ENCODE results near the gene SUN2. TPM values are rescaled to one million over a fixed set of nuclear protein-coding genes. Genes with fewer than 3 reads are reported as not detected.

The SUN2 gene
- total and polyA plus RNA-seq, 2 donors (not counting 1 experiment from before 2014, with no cell fraction given): 224 to 305 TPM

DNA sequence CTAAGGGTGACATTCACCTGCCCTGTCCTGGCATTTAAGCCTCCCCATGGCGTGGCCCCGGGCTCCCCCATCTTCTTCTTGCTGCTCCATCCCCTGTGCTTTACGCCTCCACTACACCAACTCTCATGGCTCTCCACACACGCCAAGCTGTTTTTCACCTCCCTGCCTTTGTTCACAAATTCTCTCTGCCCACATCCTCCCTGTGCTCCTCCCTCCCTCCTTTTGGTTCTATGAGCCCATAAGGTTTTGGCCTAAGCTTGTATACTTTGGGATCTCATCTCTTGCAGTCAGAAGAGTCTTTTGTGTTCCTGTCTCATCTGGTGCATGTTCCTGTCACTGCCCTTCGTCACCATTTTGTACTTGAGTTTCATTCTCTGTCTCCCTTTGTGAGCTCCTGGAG, 42.7 kb upstream of the SUN2 start:
- DNase-seq: no peak
- no peaks in the 10 kb centered on the region for H4K20me1 ChIP-seq (ENCODE audit: control insufficient read depth, insufficient read depth, low read length, poor library complexity, severe bottlenecking)
- H3K9ac ChIP-seq (ENCODE audit: low read length): no peak overlapping the region
- Mint-ChIP-seq H3K27me3 (peaks cover 40% of the 10 kb centered on the region), H3K4me1 (peaks cover 12% of the 10 kb centered on the region), H3K9me3 (ENCODE audit: insufficient read depth) (peaks cover 4% of the 10 kb centered on the region), H3K4me3 (no peak overlapping the region), H3K27ac (no peak overlapping the region)
- ChIA-PET POLR2A (no interaction called here), CTCF (no interaction called here)
- no peak overlapping the region for H3K4me2 ChIP-seq (replicated peaks; ENCODE audit: low read depth, low read length, poor library complexity, severe bottlenecking)
- no peak overlapping the region for H3K4me3 ChIP-seq (ENCODE audit: control extremely low read depth in 1 of 5, extremely low read depth in 1 of 5, insufficient read depth in 1 of 5, low read depth in 2 of 5, low read length in 4 of 5)
- no peak for TF ChIP-seq EZH2 (IDR thresholded peaks at IDR 0.05; ENCODE audit: borderline replicate concordance, insufficient read depth, low read depth, low read length, poor library complexity, severe bottlenecking)
- TF ChIP-seq, protein P1, sequence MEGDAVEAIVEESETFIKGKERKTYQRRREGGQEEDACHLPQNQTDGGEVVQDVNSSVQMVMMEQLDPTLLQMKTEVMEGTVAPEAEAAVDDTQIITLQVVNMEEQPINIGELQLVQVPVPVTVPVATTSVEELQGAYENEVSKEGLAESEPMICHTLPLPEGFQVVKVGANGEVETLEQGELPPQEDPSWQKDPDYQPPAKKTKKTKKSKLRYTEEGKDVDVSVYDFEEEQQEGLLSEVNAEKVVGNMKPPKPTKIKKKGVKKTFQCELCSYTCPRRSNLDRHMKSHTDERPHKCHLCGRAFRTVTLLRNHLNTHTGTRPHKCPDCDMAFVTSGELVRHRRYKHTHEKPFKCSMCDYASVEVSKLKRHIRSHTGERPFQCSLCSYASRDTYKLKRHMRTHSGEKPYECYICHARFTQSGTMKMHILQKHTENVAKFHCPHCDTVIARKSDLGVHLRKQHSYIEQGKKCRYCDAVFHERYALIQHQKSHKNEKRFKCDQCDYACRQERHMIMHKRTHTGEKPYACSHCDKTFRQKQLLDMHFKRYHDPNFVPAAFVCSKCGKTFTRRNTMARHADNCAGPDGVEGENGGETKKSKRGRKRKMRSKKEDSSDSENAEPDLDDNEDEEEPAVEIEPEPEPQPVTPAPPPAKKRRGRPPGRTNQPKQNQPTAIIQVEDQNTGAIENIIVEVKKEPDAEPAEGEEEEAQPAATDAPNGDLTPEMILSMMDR (IDR thresholded peaks at IDR 0.05): no peak
- H3K9me3 ChIP-seq (ENCODE audit: control extremely low read depth in 1 of 3, control insufficient read depth in 2 of 3, insufficient read depth in 1 of 3, low read length in 2 of 3): peaks cover 0 to 10% (median 6%) of the 10 kb centered on the region in 3 donors
- no peak overlapping the region for H3K27ac ChIP-seq (ENCODE audit: low read length in 2 of 2)
- H2AFZ ChIP-seq (ENCODE audit: insufficient read depth, low read depth, low read length, poor library complexity, severe bottlenecking): no peak overlapping the region
- H3K27me3 ChIP-seq (replicated peaks in 1 of 4; ENCODE audit: control extremely low read depth in 1 of 4, control insufficient read depth in 3 of 4, insufficient read depth in 4 of 4, low read length in 3 of 4): peaks cover 0 to 52% (median 16%) of the 10 kb centered on the region in 4 experiments
- no peaks in the 10 kb centered on the region for H3K36me3 ChIP-seq (replicated peaks in 1 of 2; ENCODE audit: control extremely low read depth in 1 of 2, control insufficient read depth in 1 of 2, extremely low read depth in 1 of 2, insufficient read depth in 2 of 2, low read length in 1 of 2)
- ATAC-seq (ENCODE audit: low read depth): no peak
- peaks cover 5 to 9% of the 10 kb centered on the region in 2 donors for H3K4me1 ChIP-seq (ENCODE audit: control insufficient read depth in 2 of 2, insufficient read depth in 2 of 2, low read length in 2 of 2)
- intact Hi-C loops (cut with micrococcal nuclease): no loop called here
- H3K79me2 ChIP-seq (ENCODE audit: control insufficient read depth, insufficient read depth, low read length): no peaks in the 10 kb centered on the region
- 68% methylated on average over 3 of the region's 5 CpGs for WGBS (ENCODE audit: insufficient coverage)

DNA sequence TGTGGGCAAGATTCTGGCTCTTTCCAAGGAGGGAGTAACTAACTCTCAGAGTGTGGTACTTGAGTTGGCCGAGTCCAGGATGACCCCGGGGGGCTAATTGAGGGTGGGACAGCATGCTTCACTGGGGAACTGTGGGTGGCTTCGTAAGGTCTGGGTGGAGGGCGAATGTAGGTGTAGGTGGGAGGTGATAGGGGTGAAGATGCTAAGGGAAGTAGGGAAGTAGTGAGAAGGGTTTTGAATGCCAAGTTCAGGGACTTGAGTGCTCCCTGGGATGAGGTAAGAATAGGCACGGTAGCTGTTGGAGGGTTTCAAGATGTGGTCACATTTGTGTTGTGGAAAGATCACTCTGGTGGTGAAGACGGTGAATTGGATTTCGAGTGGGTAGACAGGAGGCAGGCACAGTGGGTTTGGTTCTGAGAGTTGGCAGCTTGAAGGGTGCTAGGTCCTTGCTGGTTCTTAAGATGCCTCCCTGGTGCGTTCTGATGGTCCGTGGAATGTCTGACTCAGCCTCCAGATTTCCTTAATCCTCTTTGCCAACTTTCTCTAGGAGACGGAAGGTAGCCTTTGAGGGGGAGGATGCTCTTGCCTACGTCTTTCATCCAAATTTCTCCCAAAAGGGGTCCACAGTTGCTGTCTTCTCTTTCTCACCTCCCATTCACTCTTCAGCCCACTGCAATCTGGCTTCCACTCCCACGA, 40.6 kb upstream of the SUN2 start:
- Histone ChIP-seq H3K9me3 (ENCODE audit: control extremely low read depth in 1 of 3, control insufficient read depth in 2 of 3, insufficient read depth in 1 of 3, low read length in 2 of 3) (peaks cover 0 to 10% (median 6%) of the 10 kb centered on the region in 3 donors), H3K27ac (ENCODE audit: low read length in 2 of 2) (no peak overlapping the region), H2AFZ (ENCODE audit: insufficient read depth, low read depth, low read length, poor library complexity, severe bottlenecking) (no peak overlapping the region), H3K27me3 (replicated peaks in 1 of 4; ENCODE audit: control extremely low read depth in 1 of 4, control insufficient read depth in 3 of 4, insufficient read depth in 4 of 4, low read length in 3 of 4) (peaks cover 0 to 41% (median 14%) of the 10 kb centered on the region in 4 experiments), H4K20me1 (ENCODE audit: control insufficient read depth, insufficient read depth, low read length, poor library complexity, severe bottlenecking) (no peaks in the 10 kb centered on the region), H3K36me3 (replicated peaks in 1 of 2; ENCODE audit: control extremely low read depth in 1 of 2, control insufficient read depth in 1 of 2, extremely low read depth in 1 of 2, insufficient read depth in 2 of 2, low read length in 1 of 2) (no peaks in the 10 kb centered on the region), H3K4me3 (ENCODE audit: control extremely low read depth in 1 of 5, extremely low read depth in 1 of 5, insufficient read depth in 1 of 5, low read depth in 2 of 5, low read length in 4 of 5) (no peak overlapping the region), H3K4me2 (replicated peaks; ENCODE audit: low read depth, low read length, poor library complexity, severe bottlenecking) (no peak overlapping the region), H3K9ac (ENCODE audit: low read length) (no peak overlapping the region), H3K4me1 (ENCODE audit: control insufficient read depth in 2 of 2, insufficient read depth in 2 of 2, low read length in 2 of 2) (peaks cover 10 to 14% of the 10 kb centered on the region in 2 donors), H3K79me2 (ENCODE audit: control insufficient read depth, insufficient read depth, low read length) (no peaks in the 10 kb centered on the region)
- H3K4me3 Mint-ChIP-seq: no peak overlapping the region
- TF ChIP-seq, protein P1 (IDR thresholded peaks at IDR 0.05): no peak
- DNase-seq: no peak
- ChIA-PET POLR2A (no interaction called here), CTCF (no interaction called here)
- no peak overlapping the region for H3K27ac Mint-ChIP-seq
- H3K4me1 Mint-ChIP-seq: peaks cover 19% of the 10 kb centered on the region
- H3K27me3 Mint-ChIP-seq: peaks cover 34% of the 10 kb centered on the region
- 88% methylated on average over 7 of the region's 12 CpGs for WGBS (ENCODE audit: insufficient coverage)
- ATAC-seq (ENCODE audit: low read depth): no peak
- intact Hi-C loops (cut with micrococcal nuclease): no loop called here
- H3K9me3 Mint-ChIP-seq (ENCODE audit: insufficient read depth): peaks cover 4% of the 10 kb centered on the region

Measured in B cell (primary cell).